Tibial nerve (tissue), 4 donors: ENCODE results near the gene AGPS.

Experiments used
- CTCF ChIP-seq, 5 experiments: fragments of 200-600 bp in 3 of 5; fragments of 450-650 bp in 2 of 5; sonication (generic) in 3 of 5; IDR thresholded peaks; one replicate each; pipeline ENCODE4 v1.5.1; 2016 to 2019; ENCODE audit warnings: antibody characterized with exemption in 5 of 5, mild to moderate bottlenecking in 3 of 5, moderate library complexity in 2 of 5
- EP300 ChIP-seq, 2 donors: sonication (generic); formaldehyde crosslinking; IDR thresholded peaks; one replicate each; pipeline ENCODE4 v1.6.1; 2017; ENCODE audit warnings: antibody characterized with exemption in 2 of 2, mild to moderate bottlenecking in 1 of 2
- POLR2A ChIP-seq, 2 donors: fragments of 450-650 bp; IDR thresholded peaks; one replicate each; pipeline ENCODE4 v1.6.1; 2017; ENCODE audit warnings: antibody characterized with exemption in 2 of 2, mild to moderate bottlenecking in 2 of 2, moderate library complexity in 2 of 2

GRCh38 chr2:177359836-177360595 is 32.6 kb upstream of the AGPS start:
- no peak for TF ChIP-seq POLR2A (IDR thresholded peaks at IDR 0.05)
- no peak for TF ChIP-seq CTCF (IDR thresholded peaks at IDR 0.05)
- no peak for TF ChIP-seq EP300 (IDR thresholded peaks at IDR 0.05)
